HG03565 (cell line): ENCODE results near the gene IQCE.

ENCODE experiments used
- ATAC-seq: cut with Tn5 transposase; IDR thresholded peaks from one replicate; pipeline ENCODE4 v1.9.1; 2021; ENCODE audit warnings: mild to moderate bottlenecking, moderate library complexity; ENCODE audit not compliant: unreplicated experiment

The IQCE gene

DNA sequence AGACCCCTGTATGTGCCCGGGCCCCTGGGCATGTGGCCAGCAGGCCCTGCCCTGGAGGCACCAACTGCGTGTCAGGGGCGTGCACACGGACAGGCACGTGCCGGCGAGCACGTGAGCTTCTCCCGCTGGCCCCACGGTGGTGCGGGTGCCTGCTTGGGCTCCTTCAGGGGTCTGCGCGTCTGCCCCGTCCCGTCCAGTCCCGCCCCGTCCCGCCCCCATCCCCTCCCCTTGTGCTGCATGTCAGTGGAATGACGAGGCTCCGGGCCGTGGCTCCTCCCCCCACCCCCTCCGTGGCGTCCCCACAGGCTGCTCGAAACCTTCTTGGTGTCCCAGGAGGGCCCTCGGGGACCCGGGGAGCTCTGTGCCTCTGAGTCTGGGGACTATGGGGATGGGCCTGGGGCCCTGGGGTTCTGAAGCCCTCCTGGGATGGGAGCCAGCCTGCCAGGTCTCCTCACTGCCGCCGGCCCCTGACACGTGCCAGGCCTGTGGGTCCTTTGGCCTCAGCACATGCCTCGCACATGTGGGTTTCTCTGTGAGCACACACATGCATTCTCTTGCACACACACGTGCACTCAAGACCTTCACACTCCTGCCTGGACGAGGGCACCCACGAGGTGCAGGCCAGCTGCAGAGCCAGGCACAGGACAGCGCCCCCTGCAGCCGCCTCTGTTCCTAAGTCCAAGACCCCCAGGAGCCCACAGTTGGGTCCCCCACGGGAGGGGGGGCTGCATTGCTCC lies 101.7 kb downstream of the IQCE start:
- no peak for ATAC-seq

- ATAC-seq = no peak
These were observed 102.3 kb downstream of the IQCE start for GRCh38 chr7:2661096-2661449.

DNA sequence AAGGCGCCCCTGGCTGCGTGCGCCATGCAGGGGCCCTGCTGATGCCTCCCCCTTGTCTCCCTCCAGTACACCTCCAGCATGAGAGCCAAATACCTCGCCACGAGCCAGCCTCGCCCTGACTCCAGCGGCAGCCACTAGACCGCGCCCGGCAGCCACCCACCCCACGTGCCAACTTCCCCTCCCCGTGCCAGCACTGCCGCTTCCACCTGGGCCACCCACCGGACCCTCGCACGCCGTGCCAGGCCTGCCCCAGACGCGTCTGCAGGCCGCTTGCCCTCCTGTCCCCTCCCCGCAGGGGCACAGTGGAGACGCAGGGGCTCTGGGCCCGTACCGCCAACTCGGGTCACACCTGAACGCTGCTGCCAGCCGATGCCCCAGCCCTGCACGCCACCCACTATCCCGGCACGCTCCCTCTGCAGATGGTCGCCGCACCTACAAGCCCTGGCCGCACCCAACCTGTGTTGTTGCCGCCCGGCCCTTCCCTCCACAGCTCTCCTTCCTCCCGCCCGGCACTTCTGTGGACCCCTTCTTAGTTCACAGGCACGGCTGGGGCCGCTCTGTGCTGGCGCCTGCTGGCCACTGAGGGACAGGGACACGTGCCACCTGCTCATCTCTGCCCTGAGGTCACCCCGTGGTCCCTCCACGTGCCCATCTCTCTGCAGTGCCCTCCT lies 103.0 kb downstream of the IQCE start:
- no peak for ATAC-seq

- no peak for ATAC-seq
These were observed 103.7 kb downstream of the IQCE start for GRCh38 chr7:2662273-2663120.

DNA sequence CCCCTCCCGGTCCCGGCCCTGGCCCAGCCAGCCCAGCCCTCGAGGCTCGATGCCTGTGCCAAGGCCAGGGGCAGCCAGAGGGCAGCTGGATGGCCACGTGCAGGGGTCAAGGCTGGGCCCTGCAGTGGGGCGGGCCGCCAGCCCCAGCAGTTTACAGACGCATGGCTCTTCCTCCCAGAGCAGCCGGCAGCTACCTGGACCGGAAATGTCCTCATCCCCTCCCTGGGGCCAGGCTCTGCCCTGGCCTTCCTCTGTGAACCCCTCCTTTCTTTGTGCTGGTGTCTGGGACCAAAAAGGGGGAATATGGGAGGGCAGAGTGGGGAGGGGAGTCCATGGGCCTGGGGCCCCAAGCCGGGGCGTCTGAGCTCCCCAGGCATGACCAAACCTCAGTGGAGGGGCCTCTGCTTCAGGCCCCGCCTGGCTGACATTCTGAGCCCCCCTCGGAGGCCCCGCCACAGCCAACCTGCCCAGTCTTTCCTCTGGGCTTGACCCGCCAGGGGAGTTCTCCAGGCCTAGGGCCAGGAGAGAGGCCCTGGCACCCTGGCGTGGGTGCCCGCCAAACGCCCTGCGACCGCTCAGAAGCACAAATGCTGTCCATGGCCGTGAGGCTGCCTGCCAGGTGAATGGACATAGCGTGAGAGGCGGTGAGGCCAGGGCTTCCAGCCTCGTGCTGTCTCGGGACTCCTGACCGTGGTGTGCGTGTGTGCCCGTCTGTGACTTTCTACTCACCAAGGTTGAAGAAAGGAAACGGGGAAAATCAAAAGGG lies 104.5 kb downstream of the IQCE start:
- ATAC-seq = no peak

- ATAC-seq = no peak
These were observed 105.2 kb downstream of the IQCE start for GRCh38 chr7:2663960-2664359.
